Transverse colon (tissue), 4 donors: Measurements from ENCODE around the gene WIPF2.

Experiments used
- POLR2A ChIP-seq: fragments of 450-650 bp; IDR thresholded peaks from one replicate; pipeline ENCODE4 v1.6.1; 2016; ENCODE audit warnings: antibody characterized with exemption, mild to moderate bottlenecking, moderate library complexity
- POLR2AphosphoS5 ChIP-seq, 3 donors: sonication (generic); formaldehyde crosslinking; IDR thresholded peaks; one replicate each; pipeline ENCODE4 v1.6.1; 2016; ENCODE audit warnings: antibody characterized with exemption in 3 of 3
- TF ChIP-seq, protein P1 (sequence below), 5 experiments: fragments of 200-600 bp in 3 of 5; fragments of 450-650 bp in 2 of 5; sonication (generic) in 3 of 5; IDR thresholded peaks; 1 replicate in 2 of 5; 2 replicates in 3 of 5; pipeline ENCODE4 v1.5.1; 2016 to 2017; ENCODE audit warnings: antibody characterized with exemption in 5 of 5, inconsistent platforms in 3 of 5, mild to moderate bottlenecking in 2 of 5, moderate library complexity in 1 of 5

- TF ChIP-seq POLR2A: peak; percentile 70
- TF ChIP-seq, protein P1, sequence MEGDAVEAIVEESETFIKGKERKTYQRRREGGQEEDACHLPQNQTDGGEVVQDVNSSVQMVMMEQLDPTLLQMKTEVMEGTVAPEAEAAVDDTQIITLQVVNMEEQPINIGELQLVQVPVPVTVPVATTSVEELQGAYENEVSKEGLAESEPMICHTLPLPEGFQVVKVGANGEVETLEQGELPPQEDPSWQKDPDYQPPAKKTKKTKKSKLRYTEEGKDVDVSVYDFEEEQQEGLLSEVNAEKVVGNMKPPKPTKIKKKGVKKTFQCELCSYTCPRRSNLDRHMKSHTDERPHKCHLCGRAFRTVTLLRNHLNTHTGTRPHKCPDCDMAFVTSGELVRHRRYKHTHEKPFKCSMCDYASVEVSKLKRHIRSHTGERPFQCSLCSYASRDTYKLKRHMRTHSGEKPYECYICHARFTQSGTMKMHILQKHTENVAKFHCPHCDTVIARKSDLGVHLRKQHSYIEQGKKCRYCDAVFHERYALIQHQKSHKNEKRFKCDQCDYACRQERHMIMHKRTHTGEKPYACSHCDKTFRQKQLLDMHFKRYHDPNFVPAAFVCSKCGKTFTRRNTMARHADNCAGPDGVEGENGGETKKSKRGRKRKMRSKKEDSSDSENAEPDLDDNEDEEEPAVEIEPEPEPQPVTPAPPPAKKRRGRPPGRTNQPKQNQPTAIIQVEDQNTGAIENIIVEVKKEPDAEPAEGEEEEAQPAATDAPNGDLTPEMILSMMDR (IDR thresholded peaks at IDR 0.05): no peak
- peak in 2 of 3 donors; percentile 86 to 91 for TF ChIP-seq POLR2AphosphoS5 (IDR thresholded peaks at IDR 0.05)
Measured at GRCh38 chr17:40177275-40177874, 41.7 kb upstream of the WIPF2 start, which contains the start of gene RAPGEFL1.
